ACHN (cell line): ENCODE data around the gene EXOSC5.
"Not testable (repeated sequence)": the region's sequence is repeated elsewhere in the genome, so short reads cannot be mapped to it uniquely, and the experiment has no call there.

Source experiments
- DNase-seq: peaks from one replicate; pipeline ENCODE4 v3.0.0-alpha.2; 2015
- in situ Hi-C: cut with HindIII; loops from 2 replicates; pipeline ENCODE4 v1.10.0; 2017; ENCODE audit warnings: low sequenced_read_pairs, low pct_ligation_motif_present, low pct_unique_long_range_greater_than_20kb

The EXOSC5 gene

GRCh38 chr19:41381536-41381935 lies 15.6 kb downstream of the EXOSC5 start:
- DNase-seq, in situ Hi-C loops: not testable (repeated sequence)

DNA sequence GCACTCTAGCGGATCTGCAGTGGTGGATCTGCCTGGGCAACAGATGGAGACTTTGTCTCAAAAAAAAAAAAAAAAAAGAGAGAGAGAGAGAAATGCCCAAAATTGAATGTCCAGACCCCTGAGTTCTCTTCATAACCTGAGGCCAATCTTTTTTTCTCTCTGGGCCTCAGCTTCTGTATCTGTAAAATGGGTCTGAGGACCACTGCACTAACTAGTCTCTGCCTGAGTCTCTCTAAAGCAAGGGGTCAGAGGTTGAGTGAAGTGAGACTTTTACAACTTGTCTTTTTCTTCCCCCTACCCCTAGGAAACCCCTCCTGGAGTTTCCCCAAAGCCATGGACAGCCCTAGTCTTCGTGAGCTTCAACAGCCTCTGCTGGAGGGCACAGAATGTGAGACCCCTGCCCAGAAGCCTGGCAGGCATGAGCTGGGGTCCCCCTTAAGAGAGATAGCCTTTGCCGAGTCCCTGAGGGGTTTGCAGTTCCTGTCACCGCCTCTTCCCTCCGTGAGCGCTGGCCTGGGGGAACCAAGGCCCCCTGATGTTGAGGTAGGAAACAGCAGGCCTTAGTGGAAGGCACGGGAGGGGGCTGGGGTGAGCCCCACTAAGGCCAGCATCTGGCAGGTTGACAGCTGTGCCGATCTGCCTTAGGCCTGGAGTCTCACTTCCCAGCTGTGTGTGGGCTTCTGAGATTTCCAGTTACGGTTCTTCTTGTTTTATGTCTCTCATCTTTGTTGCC lies 19.0 kb downstream of the EXOSC5 start:
- DNase-seq = no peak
- in situ Hi-C loops = no loop called here

GRCh38 chr19:41376998-41377365 lies 20.2 kb downstream of the EXOSC5 start:
- in situ Hi-C loops = no loop called here
- DNase-seq = no peak

GRCh38 chr19:41376241-41376997 lies 20.7 kb downstream of the EXOSC5 start, which contains the start of gene TMEM91:
TMEM91 (plus strand) TSS chr19:41376533; CDS start chr19:41378310, 1,777 bp downstream.
- in situ Hi-C loops = no loop called here

DNA sequence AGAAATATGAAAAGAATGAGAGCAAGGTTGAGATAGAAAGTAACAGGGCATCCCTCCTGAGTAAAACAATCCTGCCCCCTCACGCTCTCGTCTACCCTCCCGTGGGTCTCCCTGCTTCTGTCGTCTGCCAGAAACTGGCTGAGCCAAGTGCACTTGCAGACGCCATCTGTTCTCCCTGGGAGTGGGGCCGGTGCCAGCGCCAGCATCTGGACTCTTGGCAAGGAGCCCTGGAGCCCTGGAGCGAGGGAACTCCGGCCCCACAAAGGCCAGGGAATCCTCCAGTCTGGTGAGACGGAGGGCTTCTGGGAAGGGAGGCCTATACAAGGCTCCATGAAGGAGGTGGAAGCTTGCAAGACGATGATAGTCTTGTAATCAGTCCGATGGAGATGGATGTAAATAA lies 23.2 kb downstream of the EXOSC5 start:
- in situ Hi-C loops = no loop called here
- DNase-seq = peak; percentile 66

More at GRCh38 chr19:41376241-41376997, 20.7 kb downstream of the EXOSC5 start, which contains the start of gene TMEM91:
- DNase-seq = no peak

DNA sequence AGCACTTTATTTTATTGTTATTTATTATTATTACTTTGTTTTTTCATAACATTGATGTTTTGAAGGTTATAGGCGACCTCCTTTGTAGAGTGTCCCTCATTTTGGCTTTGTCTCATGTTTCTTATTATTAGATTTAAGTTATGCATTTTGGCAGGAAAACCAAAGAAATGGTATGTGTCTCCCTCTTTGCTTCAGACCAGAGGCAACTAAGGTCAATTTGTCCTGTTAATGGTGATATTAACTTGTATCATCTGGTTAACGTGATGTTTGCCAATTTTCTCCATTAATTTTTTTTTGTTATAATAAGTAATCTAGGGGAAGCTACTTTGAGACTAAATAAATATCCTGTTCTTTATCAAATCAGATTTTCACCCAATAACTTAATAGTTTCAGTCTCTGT lies 24.7 kb downstream of the EXOSC5 start:
- DNase-seq = no peak
- in situ Hi-C loops = no loop called here

DNA sequence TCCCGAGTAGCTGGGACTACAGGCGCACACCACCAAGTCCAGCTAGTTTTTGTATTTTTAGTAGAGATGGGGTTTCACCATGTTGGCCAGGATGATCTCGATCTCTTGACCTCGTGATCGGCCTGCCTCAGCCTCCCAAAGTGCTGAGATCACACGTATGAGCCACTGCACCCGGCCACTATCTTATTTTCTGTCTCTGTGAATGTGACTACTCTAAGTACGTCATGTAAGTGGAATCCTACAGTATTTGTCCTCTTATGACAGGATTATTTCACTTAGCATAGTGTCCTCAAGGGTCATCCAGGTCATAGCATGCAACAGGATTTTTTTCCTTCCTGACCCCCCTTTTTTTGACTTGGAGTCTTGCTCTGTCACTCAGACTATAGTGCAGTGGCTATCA lies 25.6 kb downstream of the EXOSC5 start:
- no peak for DNase-seq
- in situ Hi-C loops = no loop called here

- in situ Hi-C loops, DNase-seq: not testable (repeated sequence)
Measured at GRCh38 chr19:41371119-41371518, 26.0 kb downstream of the EXOSC5 start.

DNA sequence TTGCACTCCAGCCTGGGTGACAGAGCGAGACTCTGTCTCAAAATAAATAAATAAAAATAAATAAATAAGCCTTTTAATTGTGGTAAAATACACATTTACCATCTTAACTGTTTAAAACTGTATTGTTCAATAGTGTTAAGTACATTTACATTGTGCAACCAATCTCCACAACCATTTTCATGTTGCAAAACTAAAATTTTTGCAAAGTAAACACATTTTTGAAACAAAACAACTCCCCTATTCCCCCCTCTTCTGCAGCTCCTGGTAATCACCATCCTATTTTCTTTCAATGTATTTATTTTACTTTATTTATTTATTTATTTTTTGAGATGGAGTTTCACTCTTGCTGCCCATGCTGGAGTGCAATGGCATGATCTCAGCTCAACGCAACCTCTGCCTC lies 27.4 kb downstream of the EXOSC5 start:
- DNase-seq = no peak
- in situ Hi-C loops = no loop called here

GRCh38 chr19:41367848-41368301 lies 29.3 kb downstream of the EXOSC5 start:
- in situ Hi-C loops = no loop called here
- peak; percentile 88 for DNase-seq

DNA sequence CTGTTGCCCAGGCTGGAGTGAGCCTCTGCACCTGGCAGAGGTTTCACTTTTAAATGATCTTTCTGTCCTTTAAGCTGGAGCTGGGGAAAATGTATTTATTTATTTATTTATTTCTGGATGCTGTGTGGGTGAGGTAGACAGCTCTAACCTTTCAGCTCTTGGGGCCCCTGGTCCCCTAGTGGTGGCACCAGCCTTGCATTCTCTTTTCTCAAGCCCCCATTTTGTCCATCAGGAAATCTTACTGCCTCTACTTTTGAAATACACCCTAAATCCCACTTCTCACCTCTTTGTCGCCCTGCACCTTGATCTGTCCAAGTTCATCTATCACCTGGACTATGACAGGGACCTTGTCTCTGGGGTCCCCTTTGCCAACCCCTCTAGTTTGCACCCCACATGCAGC lies 31.1 kb downstream of the EXOSC5 start:
- DNase-seq = peak; percentile 38
- in situ Hi-C loops = no loop called here

DNA sequence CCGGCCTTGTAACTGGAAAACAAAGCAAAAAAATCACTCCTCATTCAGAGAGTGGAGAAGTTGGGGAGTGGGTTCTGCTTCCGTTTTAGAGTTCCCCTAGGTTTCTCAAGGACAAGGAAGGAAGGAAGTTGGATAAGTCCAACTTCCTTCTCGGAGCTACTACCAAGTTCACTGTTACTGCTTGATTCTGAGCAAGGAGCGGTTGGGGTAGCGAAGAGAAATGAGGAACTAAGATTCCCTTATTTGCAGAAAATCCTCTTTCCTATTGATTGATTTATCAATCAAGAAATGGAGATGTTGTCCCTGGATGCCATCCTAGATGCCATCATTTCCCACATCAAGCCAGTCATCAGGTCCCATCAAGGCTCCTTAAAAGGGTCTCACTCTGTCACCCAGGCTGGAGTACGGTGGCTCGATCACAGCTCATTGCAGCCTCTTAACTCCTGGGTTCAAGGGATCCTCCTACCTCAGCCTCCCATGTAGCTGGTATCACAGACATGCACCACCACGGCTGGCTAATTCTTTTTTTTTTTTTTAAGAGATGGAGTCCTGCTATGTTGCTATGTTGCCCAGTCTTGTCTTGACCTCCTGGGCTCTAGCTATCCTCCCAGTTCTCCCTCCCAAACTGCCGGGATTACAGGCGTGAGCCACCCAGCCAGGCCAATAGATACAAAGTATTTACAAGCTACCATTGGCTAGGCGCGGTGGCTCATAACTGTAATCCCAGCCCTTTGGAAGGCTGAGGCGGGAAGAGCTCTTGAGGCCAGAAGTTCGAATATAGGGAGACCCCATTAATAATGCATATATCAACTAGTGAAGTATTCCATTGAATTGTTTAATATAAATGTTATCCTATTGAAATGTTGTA lies 32.4 kb downstream of the EXOSC5 start:
- in situ Hi-C loops = no loop called here
- no peak for DNase-seq

GRCh38 chr19:41363753-41364523 lies 33.2 kb downstream of the EXOSC5 start, which contains the start of gene B9D2:
B9D2 (minus strand) TSS chr19:41364149; CDS start chr19:41363519, 630 bp downstream.
- DNase-seq = peak; percentile 96
- in situ Hi-C loops = no loop called here

GRCh38 chr19:41363371-41363752 lies 33.8 kb downstream of the EXOSC5 start:
- DNase-seq = no peak
- in situ Hi-C loops = no loop called here

- in situ Hi-C loops = no loop called here
- DNase-seq = no peak
Measured at GRCh38 chr19:41362143-41362847, 34.9 kb downstream of the EXOSC5 start.

- no peak for DNase-seq
- in situ Hi-C loops = no loop called here
Measured at GRCh38 chr19:41359741-41360140, 37.4 kb downstream of the EXOSC5 start.

GRCh38 chr19:41357746-41358145 lies 39.4 kb downstream of the EXOSC5 start:
- in situ Hi-C loops = no loop called here
- DNase-seq = no peak
